Measurements from ENCODE around the gene IGLL5.
"Not testable (repeated sequence)": the region's sequence is repeated elsewhere in the genome, so short reads cannot be mapped to it uniquely, and the experiment has no call there.

The IGLL5 gene

GRCh38 chr22:22916215-22916951 is 28.8 kb downstream of the IGLL5 start:
- DNase-seq, result no peak

DNA sequence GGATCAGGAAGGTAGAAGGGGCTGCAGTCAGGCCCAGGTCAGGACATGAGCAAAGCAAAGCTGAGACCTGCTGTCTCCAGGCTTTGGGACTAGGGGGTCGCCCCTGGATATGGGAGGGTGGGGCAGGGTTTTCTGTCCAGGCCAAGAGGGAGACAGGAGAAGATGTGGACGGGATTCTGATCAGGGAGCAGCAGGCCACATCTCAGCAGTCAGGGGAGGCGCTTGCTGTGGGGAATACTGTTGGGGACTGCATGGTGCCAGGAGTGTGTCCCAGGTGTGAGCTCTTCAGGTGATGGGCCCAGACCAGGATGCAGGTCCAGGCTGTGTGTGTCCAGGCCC is 29.3 kb downstream of the IGLL5 start:
- DNase-seq, result no peak

DNA sequence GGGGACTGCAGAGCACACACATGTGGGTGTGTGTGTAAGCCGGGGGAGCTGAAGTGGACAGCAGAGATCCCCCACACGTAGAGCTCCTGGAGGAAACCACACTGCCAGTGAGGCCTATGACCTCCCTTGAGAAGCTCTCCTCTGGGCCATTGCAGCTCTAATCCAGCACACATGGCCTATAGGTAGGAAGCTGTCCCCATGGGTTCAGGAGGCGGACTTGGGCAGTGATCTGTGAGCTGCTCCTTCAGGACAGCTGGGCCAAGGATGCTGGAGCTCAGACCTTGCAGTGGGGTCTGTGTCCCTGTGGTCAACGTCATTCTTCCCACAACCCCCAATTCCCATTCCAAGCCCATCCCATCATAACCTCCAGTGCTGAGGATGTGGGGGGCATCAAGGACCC is 29.8 kb downstream of the IGLL5 start:
- DNase-seq, result no peak

DNA sequence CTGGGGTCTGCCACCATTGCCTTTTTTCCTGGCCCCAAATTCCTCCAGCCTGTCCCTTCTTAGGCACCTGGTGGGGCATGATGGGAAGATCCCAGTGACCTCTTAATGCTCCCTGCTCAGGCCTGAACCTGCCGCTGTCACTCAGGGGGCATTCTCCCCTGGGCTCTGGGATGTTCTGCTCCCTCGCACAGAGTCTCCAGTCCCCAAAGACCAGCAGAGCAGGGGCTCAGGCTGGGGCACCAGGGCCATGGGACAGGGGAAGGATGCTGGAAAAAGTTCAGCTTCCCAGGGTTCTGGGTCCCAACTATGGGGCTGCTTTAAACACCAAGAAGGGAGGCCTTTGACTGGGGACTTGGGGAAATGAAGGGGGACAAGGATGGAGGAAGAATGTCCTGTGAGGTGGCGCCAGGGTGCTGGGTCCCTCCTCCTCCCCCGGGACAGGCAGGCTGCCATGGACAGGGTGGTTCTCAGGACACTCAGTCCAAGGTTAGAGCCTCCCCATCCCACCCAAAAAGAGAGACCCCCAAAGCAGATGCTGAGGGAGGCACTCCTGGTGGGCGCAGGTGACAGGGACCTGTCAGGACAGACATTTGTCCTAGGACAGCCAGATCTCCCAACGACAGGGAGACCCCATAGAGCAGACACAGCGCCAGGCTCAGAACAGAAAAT is 30.8 kb downstream of the IGLL5 start:
- DNase-seq, result no peak

DNA sequence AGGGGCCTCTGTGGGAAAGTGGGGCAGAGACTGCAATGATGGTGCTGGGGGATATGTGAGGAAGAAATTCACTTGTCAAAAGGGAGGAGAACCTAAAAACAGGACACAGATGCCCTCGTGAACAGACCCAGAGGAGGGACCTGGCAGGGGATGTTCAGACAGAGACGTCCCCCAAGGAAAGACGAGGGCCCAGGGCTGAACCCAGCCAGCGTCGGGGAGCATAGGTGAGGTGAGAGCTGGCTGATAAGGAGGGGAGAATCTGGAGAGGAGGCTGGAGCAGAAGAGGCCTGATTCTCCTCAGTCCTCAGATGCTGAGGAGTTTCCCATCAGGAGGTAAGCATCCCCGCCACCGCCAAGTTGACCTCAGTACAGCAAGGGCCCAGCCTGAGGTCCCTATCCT is 31.4 kb downstream of the IGLL5 start:
- DNase-seq, result no peak

DNA sequence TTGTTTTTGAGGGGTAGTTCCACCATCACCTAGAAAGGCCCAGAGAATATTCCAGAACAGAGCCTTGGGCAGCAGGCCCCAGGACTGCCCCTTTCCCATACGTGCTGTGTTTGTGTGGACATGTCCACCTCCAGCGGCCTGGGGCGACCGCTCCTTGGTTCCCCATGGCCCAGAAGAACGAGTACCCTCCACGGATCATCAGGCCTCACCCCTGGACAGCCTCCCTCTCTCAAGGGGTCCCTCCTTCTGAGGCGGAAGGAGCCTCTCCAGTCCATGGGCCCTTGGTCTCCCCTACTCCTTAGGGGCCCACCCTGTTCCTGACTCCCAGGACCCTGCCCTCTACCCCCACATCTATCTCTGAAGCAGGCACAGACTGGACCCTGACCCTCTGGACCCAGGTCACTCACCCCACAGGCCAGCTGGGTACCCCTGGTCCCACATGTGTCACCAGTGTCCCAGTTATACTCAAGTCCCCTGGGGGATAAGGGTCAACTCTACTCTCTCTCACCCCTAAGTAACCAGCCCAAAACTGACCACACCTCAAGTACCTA is 32.6 kb downstream of the IGLL5 start:
- no peak for DNase-seq

- no peak for DNase-seq
These were observed 33.4 kb downstream of the IGLL5 start for GRCh38 chr22:22920910-22921550.

GRCh38 chr22:22921575-22921974 is 34.0 kb downstream of the IGLL5 start:
- no peak for DNase-seq

GRCh38 chr22:22922092-22922953 is 34.7 kb downstream of the IGLL5 start:
- DNase-seq, result not testable (repeated sequence)

GRCh38 chr22:22922954-22923319 is 35.3 kb downstream of the IGLL5 start:
- no peak for DNase-seq

DNA sequence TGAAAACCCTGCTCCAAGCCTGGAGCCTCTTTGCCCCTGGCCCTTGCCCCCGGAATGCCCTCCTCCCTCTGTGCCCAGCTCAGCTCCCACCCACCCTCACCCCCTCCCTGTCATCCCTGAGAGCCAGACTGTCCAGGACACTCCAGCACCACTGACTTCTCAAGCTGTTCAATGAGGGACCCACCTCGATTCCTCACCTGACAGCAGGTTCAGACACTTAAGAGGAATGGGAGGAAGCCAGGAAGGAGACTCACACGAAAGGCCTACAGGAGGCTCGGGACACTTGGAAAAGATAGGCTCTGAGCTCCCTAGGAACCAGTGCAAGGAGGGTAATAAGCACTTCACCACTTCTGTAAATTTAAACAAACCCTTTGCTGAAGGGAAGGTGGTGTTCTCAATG is 35.8 kb downstream of the IGLL5 start:
- DNase-seq, result no peak

DNA sequence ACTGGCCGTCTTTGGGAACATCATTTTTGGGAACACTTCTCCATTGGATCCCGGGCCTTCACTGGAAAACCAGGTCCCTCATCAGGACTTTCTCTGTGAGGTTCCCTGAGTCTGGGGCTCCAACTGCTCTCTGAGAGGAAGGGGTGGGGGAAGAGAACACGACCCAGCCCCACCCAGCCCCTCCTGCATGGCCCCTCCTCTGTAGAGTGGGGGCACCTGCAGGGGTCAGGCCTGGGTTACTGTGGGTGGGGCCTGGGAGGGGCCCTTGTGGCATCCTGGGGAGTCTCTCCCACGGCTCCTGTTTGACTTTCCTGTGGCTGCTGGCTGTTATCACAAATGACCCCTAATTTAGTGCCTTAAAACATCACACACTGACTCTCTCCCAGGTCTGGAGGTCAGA is 36.3 kb downstream of the IGLL5 start:
- no peak for DNase-seq

- DNase-seq, result no peak
These were observed 36.9 kb downstream of the IGLL5 start for GRCh38 chr22:22924369-22925145.

- no peak for DNase-seq
These were observed 37.7 kb downstream of the IGLL5 start for GRCh38 chr22:22925146-22925804.

GRCh38 chr22:22925805-22926369 is 38.3 kb downstream of the IGLL5 start:
- DNase-seq, result no peak

- no peak for DNase-seq
These were observed 39.0 kb downstream of the IGLL5 start for GRCh38 chr22:22926370-22927195.

GRCh38 chr22:22927196-22927887 is 39.7 kb downstream of the IGLL5 start:
- DNase-seq, result no peak

GRCh38 chr22:22927888-22928665 is 40.5 kb downstream of the IGLL5 start:
- no peak for DNase-seq

Data from NCI-H510A (cell line).